Measurements from ENCODE around the gene RPS14. TPM values are rescaled to one million over a fixed set of nuclear protein-coding genes. Genes with fewer than 3 reads are reported as not detected.

The RPS14 gene
- total and polyA plus RNA-seq, 10 of the 15 experiments (the other 5 are each of a cell fraction or from before 2014, with no cell fraction given), result 2,295 to 4,047 (median 2,787) TPM

GRCh38 chr5:150496098-150496497, 46.6 kb upstream of the RPS14 start:
- H3K9me3 ChIP-seq (replicated peaks; ENCODE audit: control insufficient read depth, insufficient read depth, low read length), result no peaks in the 10 kb centered on the region
- ChIA-PET CTCF (interaction anchor here (1.3 to 2.4 kb wide), 4 partner anchors 9 to 64 kb away, joined by 3 to 7 read pairs (median 3); partner anchors contain the start of gene RPS14), RAD21 (ENCODE audit: unreplicated experiment) (interaction anchor here (0.5 kb wide), 1 partner anchor 16 kb away, joined by 3 read pairs; no protein-coding TSS in a partner anchor), SMC1A (ENCODE audit: uncharacterized antibody, unreplicated experiment) (no interaction called here), POLR2A (no interaction called here)
- FAIRE-seq, result no peak
- H2AFZ ChIP-seq (ENCODE audit: control insufficient read depth, low read depth, low read length), result no peak overlapping the region
- H3K4me1 ChIP-seq (ENCODE audit: control insufficient read depth, insufficient read depth, low read length), result peaks cover 5% of the 10 kb centered on the region
- 95% methylated on average over 3 of the region's 3 CpGs for WGBS (ENCODE audit: insufficient coverage, insufficient replicate concordance, low lambda C conversion rate, missing lambda C conversion rate)
- in situ Hi-C loops (cut with MboI), result no loop called here
- no peak for DNase-seq (ENCODE audit: low read depth, low spot score)
- no peak overlapping the region for H3K27ac ChIP-seq (ENCODE audit: control insufficient read depth, insufficient read depth)
- no peak for ATAC-seq
- no peak for TF ChIP-seq KDM1A (IDR thresholded peaks at IDR 0.05; ENCODE audit: borderline replicate concordance)
- no peak for TF ChIP-seq USF2 (IDR thresholded peaks at IDR 0.05; ENCODE audit: borderline replicate concordance, low read depth, low read length)
- TF ChIP-seq BCLAF1 (IDR thresholded peaks at IDR 0.05), result no peak
- TF ChIP-seq EZH2 (IDR thresholded peaks at IDR 0.05; ENCODE audit: borderline replicate concordance, control insufficient read depth, low read depth, low read length), result no peak
- TF ChIP-seq RAD21 (IDR thresholded peaks at IDR 0.05; ENCODE audit: insufficient read depth, low read depth, low read length), result no peak
- no peak for TF ChIP-seq FOXK2 (IDR thresholded peaks at IDR 0.05)
- no peak for TF ChIP-seq NR2C1 (IDR thresholded peaks at IDR 0.05)
- no peak for TF ChIP-seq CBX3 (IDR thresholded peaks at IDR 0.05; ENCODE audit: borderline replicate concordance, low read depth)
- no peak for TF ChIP-seq IKZF1 (conservative IDR thresholded peaks at IDR 0.05)
- no peak for TF ChIP-seq PAX8 (IDR thresholded peaks at IDR 0.05)
- intact Hi-C loops (cut with micrococcal nuclease; ENCODE audit: unreplicated experiment), result no loop called here
- H4K20me1 ChIP-seq (ENCODE audit: control insufficient read depth, insufficient read depth), result peaks cover 3% of the 10 kb centered on the region; the same call in 1 of the 2 replicates
- BruUV-seq (replicated peaks), result no TSS peak
- H3K4me2 ChIP-seq (ENCODE audit: control insufficient read depth, insufficient read depth), result no peak overlapping the region
- H3K9ac ChIP-seq (ENCODE audit: control insufficient read depth, insufficient read depth, low read length), result no peak overlapping the region
- H3K27me3 ChIP-seq (replicated peaks in 1 of 2; ENCODE audit: control insufficient read depth in 2 of 2, insufficient read depth in 2 of 2, low read length in 1 of 2), result no peaks in the 10 kb centered on the region
- H3K36me3 ChIP-seq (ENCODE audit: control insufficient read depth in 2 of 2, insufficient read depth in 2 of 2, low read length in 1 of 2), result peaks cover 10 to 14% of the 10 kb centered on the region in 2 experiments; a peak in 3 of 4 replicates
- H3K79me2 ChIP-seq (ENCODE audit: control insufficient read depth, insufficient read depth, low read length), result peaks cover 18% of the 10 kb centered on the region
- no peak overlapping the region for H3K4me3 ChIP-seq

All from GM12878 (cell line).